Measurements from ENCODE around the gene TBCC.
A peak's percentile ranks its signal among the peaks of the same experiment; 100 is the strongest.
"Not testable (repeated sequence)": the region's sequence is repeated elsewhere in the genome, so short reads cannot be mapped to it uniquely, and the experiment has no call there.

The TBCC gene

GRCh38 chr6:42727627-42728026, 18.3 kb downstream of the TBCC start:
- DNase-seq = no peak

- DNase-seq = no peak
Measured at GRCh38 chr6:42727087-42727611, 18.8 kb downstream of the TBCC start.

- peak; percentile 57 for DNase-seq
Measured at GRCh38 chr6:42726485-42727086, 19.3 kb downstream of the TBCC start.

- no peak for DNase-seq
Measured at GRCh38 chr6:42726026-42726425, 19.9 kb downstream of the TBCC start.

- no peak for DNase-seq
Measured at GRCh38 chr6:42724825-42725224, 21.1 kb downstream of the TBCC start.

- DNase-seq = no peak
Measured at GRCh38 chr6:42722497-42722896, 23.4 kb downstream of the TBCC start, which contains the start of gene PRPH2. PRPH2 (minus strand) TSS chr6:42722597; CDS start chr6:42722334, 263 bp downstream.

- no peak for DNase-seq
Measured at GRCh38 chr6:42720739-42721138, 25.2 kb downstream of the TBCC start.

GRCh38 chr6:42715871-42716270, 30.0 kb downstream of the TBCC start:
- no peak for DNase-seq

GRCh38 chr6:42714098-42714761, 31.7 kb downstream of the TBCC start:
- DNase-seq = no peak

GRCh38 chr6:42711930-42712329, 34.0 kb downstream of the TBCC start:
- no peak for DNase-seq

- peak; percentile 11 for DNase-seq
Measured at GRCh38 chr6:42710316-42710715, 35.6 kb downstream of the TBCC start.

- no peak for DNase-seq
Measured at GRCh38 chr6:42709871-42710270, 36.0 kb downstream of the TBCC start.

- DNase-seq = no peak
Measured at GRCh38 chr6:42708096-42708495, 37.8 kb downstream of the TBCC start.

GRCh38 chr6:42707595-42707994, 38.3 kb downstream of the TBCC start:
- DNase-seq = no peak

GRCh38 chr6:42704937-42705374, 40.9 kb downstream of the TBCC start:
- DNase-seq = no peak

- no peak for DNase-seq
Measured at GRCh38 chr6:42704251-42704936, 41.5 kb downstream of the TBCC start.

GRCh38 chr6:42702786-42703185, 43.1 kb downstream of the TBCC start:
- DNase-seq = not testable (repeated sequence)

- DNase-seq = no peak
Measured at GRCh38 chr6:42702200-42702599, 43.7 kb downstream of the TBCC start.

GRCh38 chr6:42698217-42698616, 47.7 kb downstream of the TBCC start:
- no peak for DNase-seq

- no peak for DNase-seq
Measured at GRCh38 chr6:42697268-42697655, 48.6 kb downstream of the TBCC start.

- DNase-seq = no peak
Measured at GRCh38 chr6:42696526-42697267, 49.2 kb downstream of the TBCC start.

- no peak for DNase-seq
Measured at GRCh38 chr6:42694586-42694985, 51.3 kb downstream of the TBCC start.
